SK-N-SH (cell line): Measurements from ENCODE around the gene AP4E1. TPM values are rescaled to one million over a fixed set of nuclear protein-coding genes. Genes with fewer than 3 reads are reported as not detected.

Experiments
- CTCF ChIA-PET: fragments of 300-600, 350-600 bp; formaldehyde crosslinking; extraction: SDS; loops from one replicate; lab custom pipeline; 2021; lab: Yijun Ruan, JAX
- POLR2A ChIA-PET: fragments of 350-600 bp; sonication (Branson Sonifier 250); formaldehyde crosslinking; extraction: SDS; loops from one replicate; lab custom pipeline; 2020; ENCODE audit warnings: antibody characterized with exemption, inconsistent platforms; lab: Yijun Ruan, JAX
- DNase-seq: peaks from one replicate; pipeline ENCODE4 v3.0.0; 2012
- H2AFZ ChIP-seq: fragments of 200-600 bp; sonication (generic); 2 replicates; pipeline ENCODE4 v1.8.1; 2016; ENCODE audit warnings: antibody characterized with exemption, mild to moderate bottlenecking, low read depth
- H3F3A ChIP-seq: fragments of 200-600 bp; sonication (generic); replicated peaks from 2 replicates; pipeline ENCODE3; 2016; ENCODE audit warnings: antibody characterized with exemption, mild to moderate bottlenecking; ENCODE audit not compliant: insufficient read depth
- H3K27ac ChIP-seq, 2 experiments: fragments of 200-500 bp in 1 of 2; fragments of 200-600 bp in 1 of 2; sonication (Bioruptor generic) in 1 of 2; sonication (generic), shearing (Covaris generic) in 1 of 2; 2 replicates each; pipeline versions ENCODE4 v1.5.1 to v1.6.1; 2014 to 2016; ENCODE audit warnings: low read depth in 2 of 2, inconsistent platforms in 1 of 2, low read length in 1 of 2, mild to moderate bottlenecking in 1 of 2, mixed read lengths in 1 of 2
- H3K27me3 ChIP-seq: fragments of 200-600 bp; sonication (generic), shearing (Covaris generic); 2 replicates; pipeline ENCODE4 v1.6.1; 2016; ENCODE audit warnings: mixed run types; ENCODE audit not compliant: insufficient read depth
- H3K36me3 ChIP-seq, 2 experiments: fragments of 200-500 bp in 1 of 2; fragments of 200-600 bp in 1 of 2; sonication (Bioruptor generic) in 1 of 2; sonication (generic) in 1 of 2; replicated peaks in 1 of 2; 2 replicates each; pipeline versions ENCODE3 to v1.5.1; 2014 to 2016; ENCODE audit warnings: low read length in 1 of 2, mild to moderate bottlenecking in 1 of 2; ENCODE audit not compliant: insufficient read depth in 2 of 2, control insufficient read depth in 1 of 2
- H3K4me1 ChIP-seq, 2 experiments: fragments of 200-500 bp in 1 of 2; fragments of 200-600 bp in 1 of 2; sonication (Bioruptor generic) in 1 of 2; sonication (generic), shearing (Covaris generic) in 1 of 2; 2 replicates each; pipeline versions ENCODE4 v1.5.1 to v1.6.1; 2014 to 2016; ENCODE audit warnings: low read depth in 1 of 2, low read length in 1 of 2, mixed run types in 1 of 2; ENCODE audit not compliant: insufficient read depth in 2 of 2, control insufficient read depth in 1 of 2
- H3K4me2 ChIP-seq: fragments of 200-600 bp; sonication (generic), shearing (Covaris generic); 2 replicates; pipeline ENCODE4 v1.6.1; 2017; ENCODE audit warnings: mixed run types
- H3K4me3 ChIP-seq, 2 experiments: fragments of 200-500 bp in 1 of 2; fragments of 200-600 bp in 1 of 2; sonication (Bioruptor generic) in 1 of 2; sonication (generic), shearing (Covaris generic) in 1 of 2; 2 replicates each; pipeline versions ENCODE4 v1.5.1 to v1.8.1; 2014 to 2016; ENCODE audit warnings: low read depth in 2 of 2, inconsistent platforms in 1 of 2, low read length in 1 of 2, mild to moderate bottlenecking in 1 of 2, mixed read lengths in 1 of 2, moderate library complexity in 1 of 2
- H3K79me2 ChIP-seq: fragments of 200-600 bp; sonication (generic); 2 replicates; pipeline ENCODE4 v1.8.1; 2017; ENCODE audit warnings: mild to moderate bottlenecking; ENCODE audit not compliant: insufficient read depth
- H3K9ac ChIP-seq: fragments of 200-600 bp; sonication (generic); 2 replicates; pipeline ENCODE4 v1.6.1; 2017; ENCODE audit warnings: mixed run types
- H3K9me2 ChIP-seq: fragments of 200-600 bp; sonication (generic); 2 replicates; pipeline ENCODE4 v1.6.1; 2017; ENCODE audit warnings: mixed run types
- H3K9me3 ChIP-seq: fragments of 200-600 bp; sonication (generic); 2 replicates; pipeline ENCODE4 v1.6.1; 2017; ENCODE audit warnings: mixed run types, mild to moderate bottlenecking, moderate library complexity
- H4K20me1 ChIP-seq: fragments of 200-600 bp; sonication (generic); 2 replicates; pipeline ENCODE4 v1.6.1; 2017; ENCODE audit warnings: mild to moderate bottlenecking, mixed run types; ENCODE audit not compliant: insufficient read depth
- ELF1 ChIP-seq: IDR thresholded peaks from 2 replicates; pipeline ENCODE4 v1.4.0; 2012
- EP300 ChIP-seq, 2 experiments: IDR thresholded peaks; 2 replicates each; pipeline versions ENCODE4 v1.4.0 to v1.6.1; 2012; ENCODE audit warnings: borderline replicate concordance in 1 of 2, low read depth in 1 of 2, low read length in 1 of 2
- EZH2phosphoT487 ChIP-seq: fragments of 200-600 bp; sonication (generic); IDR thresholded peaks from 2 replicates; pipeline ENCODE4 v1.6.1; 2017; ENCODE audit warnings: low read depth, mixed run types, mild to moderate bottlenecking, antibody characterized with exemption, moderate library complexity, borderline replicate concordance
- FOSL2 ChIP-seq: IDR thresholded peaks from 2 replicates; pipeline ENCODE4 v1.4.0; 2012; ENCODE audit warnings: low read depth, mild to moderate bottlenecking, moderate library complexity, borderline replicate concordance
- FOXJ3 ChIP-seq: sonication (generic); formaldehyde crosslinking; IDR thresholded peaks from 2 replicates; pipeline ENCODE4 v1.5.1; 2020; ENCODE audit warnings: mild to moderate bottlenecking, missing genetic modification reagents
- GATA2 ChIP-seq: sonication (generic); formaldehyde crosslinking; IDR thresholded peaks from 2 replicates; pipeline ENCODE4 v1.5.0; 2020; ENCODE audit warnings: mild to moderate bottlenecking, missing genetic modification reagents
- IRF3 ChIP-seq: fragments of 150-350 bp; IDR thresholded peaks from 2 replicates; pipeline ENCODE4 v1.6.1; 2016; ENCODE audit warnings: mild to moderate bottlenecking, low read depth, low read length
- MAX ChIP-seq: IDR thresholded peaks from 2 replicates; pipeline ENCODE4 v1.4.0; 2012; ENCODE audit warnings: low read depth
- MXI1 ChIP-seq: IDR thresholded peaks from 2 replicates; pipeline ENCODE4 v1.6.1; 2012; ENCODE audit warnings: mild to moderate bottlenecking, low read depth, low read length, improper control_type of control experiment
- PBX3 ChIP-seq: IDR thresholded peaks from 2 replicates; pipeline ENCODE4; 2012
- POLR2AphosphoS5 ChIP-seq: IDR thresholded peaks from 2 replicates; pipeline ENCODE4 v1.6.1; 2012; ENCODE audit warnings: low read depth, low read length
- ZBTB33 ChIP-seq: IDR thresholded peaks from 2 replicates; pipeline ENCODE4 v1.4.0; 2012; ENCODE audit warnings: low read depth, borderline replicate concordance
- WGBS: methylation state at CpG from one replicate; pipeline ENCODE4 v1.1.6; 2017; ENCODE audit warnings: low lambda C conversion rate; 5-methylcytosine and 5-hydroxymethylcytosine counted together
- polyA plus RNA-seq, 3 experiments: library from polyadenylated mRNA; depleted of rRNA; stranded (reverse); fragments of >200 nt; gene quantifications; 2 replicates each; pipeline ENCODE4 v1.2.3, GENCODE V29; 2012

The AP4E1 gene
- polyA plus RNA-seq, 1 of the 3 experiments (the other 2 are of a cell fraction) = 1.6 TPM

GRCh38 chr15:50865515-50866353 is 42.7 kb upstream of the AP4E1 start:
- no peaks in the 10 kb centered on the region for H3K27me3 ChIP-seq
- no peaks in the 10 kb centered on the region for H4K20me1 ChIP-seq
- no peaks in the 10 kb centered on the region for H3F3A ChIP-seq
- no peaks in the 10 kb centered on the region for H3K79me2 ChIP-seq
- H3K4me3 ChIP-seq = no peak overlapping the region
- WGBS = 85% methylated on average over 5 of the region's 5 CpGs
- H3K4me1 ChIP-seq = no peaks in the 10 kb centered on the region
- H3K4me2 ChIP-seq = no peak overlapping the region
- TF ChIP-seq ELF1 (no peak), ZBTB33 (no peak), IRF3 (no peak), FOSL2 (no peak), PBX3 (no peak), EP300 (IDR thresholded peaks at IDR 0.05; ENCODE audit: borderline replicate concordance in 1 of 2, low read depth in 1 of 2, low read length in 1 of 2) (no peak), MAX (no peak), MXI1 (no peak), POLR2AphosphoS5 (no peak), GATA2 (CRISPR knock-in tag) (no peak), EZH2phosphoT487 (no peak), FOXJ3 (CRISPR knock-in tag) (no peak)
- no peak overlapping the region for H3K27ac ChIP-seq
- no peaks in the 10 kb centered on the region for H3K9me2 ChIP-seq
- no peaks in the 10 kb centered on the region for H3K9me3 ChIP-seq
- ChIA-PET POLR2A (no interaction called here), CTCF (interaction anchor here (1.2 to 3.5 kb wide), 3 partner anchors 10 to 190 kb away, joined by 5 to 29 read pairs (median 12); no protein-coding TSS in a partner anchor)
- no peak overlapping the region for H2AFZ ChIP-seq
- no peak overlapping the region for H3K9ac ChIP-seq
- H3K36me3 ChIP-seq = no peaks in the 10 kb centered on the region
- DNase-seq = no peak
